Gastrocnemius medialis (tissue), 4 donors: ENCODE data around the gene DCAF16. TPM values are rescaled to one million over a fixed set of nuclear protein-coding genes. Genes with fewer than 3 reads are reported as not detected.
A peak's percentile ranks its signal among the peaks of the same experiment; 100 is the strongest.

ENCODE experiments used
- ATAC-seq, 2 donors: fragments of 150-250 bp; one replicate each; pipeline ENCODE4 v1.9.1; 2016
- DNase-seq, 2 donors: peaks; one replicate each; pipeline ENCODE4 v3.0.0-alpha.2; 2019
- H3K27ac ChIP-seq, 4 donors: fragments of 200-600 bp; sonication (generic); 1 replicate in 1 of 4; 2 replicates in 3 of 4; pipeline ENCODE4 v1.5.1; 2016 to 2018; ENCODE audit warnings: mild to moderate bottlenecking in 2 of 4, moderate library complexity in 1 of 4
- H3K27me3 ChIP-seq, 3 donors: fragments of 200-600 bp; sonication (generic) in 2 of 3; 1 replicate in 1 of 3; 2 replicates in 2 of 3; pipeline versions ENCODE4 v1.5.1 to v1.6.0; 2016 to 2019; ENCODE audit warnings: mild to moderate bottlenecking in 1 of 3, moderate library complexity in 1 of 3
- H3K36me3 ChIP-seq, 2 donors: fragments of 200-600 bp; sonication (generic) in 1 of 2; one replicate each; pipeline ENCODE4 v1.5.1; 2017 to 2018
- H3K4me1 ChIP-seq, 2 donors: fragments of 200-600 bp; sonication (generic) in 1 of 2; one replicate each; pipeline ENCODE4 v1.5.1; 2016 to 2017; ENCODE audit warnings: mild to moderate bottlenecking in 2 of 2
- H3K4me3 ChIP-seq, 4 donors: fragments of 200-600 bp; sonication (generic) in 3 of 4; 1 replicate in 1 of 4; 2 replicates in 3 of 4; pipeline ENCODE4 v1.5.1; 2016 to 2019; ENCODE audit warnings: mild to moderate bottlenecking in 2 of 4
- H3K9me3 ChIP-seq, 3 donors: fragments of 200-600 bp; sonication (generic) in 2 of 3; 1 replicate in 1 of 3; 2 replicates in 2 of 3; pipeline ENCODE4 v1.5.1; 2016 to 2019
- CTCF ChIP-seq, 5 experiments: fragments of 450-650 bp in 3 of 5; fragments of 200-600 bp in 2 of 5; sonication (generic) in 2 of 5; IDR thresholded peaks in 4 of 5; conservative IDR thresholded peaks in 1 of 5; 1 replicate in 4 of 5; 2 replicates in 1 of 5; pipeline ENCODE4 v1.5.1; 2016 to 2019; ENCODE audit warnings: antibody characterized with exemption in 5 of 5, mild to moderate bottlenecking in 3 of 5, moderate library complexity in 3 of 5
- POLR2A ChIP-seq, 2 donors: fragments of 450-650 bp; IDR thresholded peaks; one replicate each; pipeline ENCODE4 v1.6.1; 2017; ENCODE audit warnings: antibody characterized with exemption in 2 of 2, mild to moderate bottlenecking in 2 of 2, moderate library complexity in 2 of 2
- in situ Hi-C, 4 donors: fragments of 200-750 bp; cut with MboI; loops; one replicate each; pipeline versions ENCODE4 v1.15.0 to v1.8.0; 2017; ENCODE audit warnings: low sequenced_read_pairs in 4 of 4
- intact Hi-C: fragments of 100-400 bp; cut with DNase I; formaldehyde crosslinking; loops from one replicate; pipeline ENCODE4 v1.15.1; 2023; ENCODE audit warnings: low total_unique reads
- total RNA-seq, 4 donors: library from RNA; depleted of rRNA; stranded (reverse); fragments of >200 nt; gene quantifications; one replicate each; pipeline versions ENCODE4 v1.1.0 to v1.2.3, GENCODE V29; 2016

Gene DCAF16
- total RNA-seq, 4 donors from 2014 or later: 5.8 to 12.3 (median 8.2) TPM

- in situ Hi-C loops (no loop called here), intact Hi-C loops (no loop called here)
- peak overlapping the region in 1 of 4 donors; percentile 7 for H3K4me3 ChIP-seq
- peak; percentile 31 to 77 for DNase-seq
- no peaks in the 10 kb centered on the region for H3K36me3 ChIP-seq
- peak overlapping the region; percentile 64 to 77 (median 70) for H3K27ac ChIP-seq
- ATAC-seq: peak; percentile 88 to 94
- peaks cover 4 to 18% of the 10 kb centered on the region in 2 donors for H3K4me1 ChIP-seq
- no peaks in the 10 kb centered on the region for H3K27me3 ChIP-seq
- H3K9me3 ChIP-seq: no peaks in the 10 kb centered on the region
- TF ChIP-seq CTCF (IDR thresholded peaks at IDR 0.05 in 4 of 5, conservative IDR thresholded peaks at IDR 0.05 in 1 of 5): no peak
- no peak for TF ChIP-seq POLR2A (IDR thresholded peaks at IDR 0.05)
Measured at GRCh38 chr4:17771284-17771908, 39.2 kb downstream of the DCAF16 start.

- no peaks in the 10 kb centered on the region for H3K27me3 ChIP-seq
- peak overlapping the region; percentile 64 to 77 (median 70) for H3K27ac ChIP-seq
- peak overlapping the region in 1 of 4 donors; percentile 7 for H3K4me3 ChIP-seq
- peaks cover 4 to 18% of the 10 kb centered on the region in 2 donors for H3K4me1 ChIP-seq
- intact Hi-C loops: no loop called here
- no peaks in the 10 kb centered on the region for H3K36me3 ChIP-seq
- DNase-seq: no peak
- ATAC-seq: peak in 1 of 2 donors; percentile 28
- TF ChIP-seq POLR2A (IDR thresholded peaks at IDR 0.05) (no peak), CTCF (IDR thresholded peaks at IDR 0.05 in 4 of 5, conservative IDR thresholded peaks at IDR 0.05 in 1 of 5) (no peak)
- in situ Hi-C loops: no loop called here
- H3K9me3 ChIP-seq: no peaks in the 10 kb centered on the region
Measured at GRCh38 chr4:17770845-17771244, 39.7 kb downstream of the DCAF16 start.

- Histone ChIP-seq H3K4me3 (no peak overlapping the region), H3K36me3 (no peaks in the 10 kb centered on the region), H3K4me1 (peaks cover 4 to 18% of the 10 kb centered on the region in 2 donors), H3K27ac (peak overlapping the region in 3 of 4 donors; percentile 64 to 77 (median 75)), H3K27me3 (no peaks in the 10 kb centered on the region), H3K9me3 (no peaks in the 10 kb centered on the region)
- TF ChIP-seq CTCF (IDR thresholded peaks at IDR 0.05 in 4 of 5, conservative IDR thresholded peaks at IDR 0.05 in 1 of 5) (no peak), POLR2A (IDR thresholded peaks at IDR 0.05) (no peak)
- peak in 1 of 2 donors; percentile 62 for ATAC-seq
- intact Hi-C loops: no loop called here
- in situ Hi-C loops: no loop called here
- DNase-seq: peak in 1 of 2 donors; percentile 49
Measured at GRCh38 chr4:17769406-17770174, 41.0 kb downstream of the DCAF16 start.

GRCh38 chr4:17766826-17767458 lies 43.6 kb downstream of the DCAF16 start:
- H3K4me3 ChIP-seq: no peak overlapping the region
- no peaks in the 10 kb centered on the region for H3K27me3 ChIP-seq
- no peak for DNase-seq
- TF ChIP-seq POLR2A (IDR thresholded peaks at IDR 0.05): no peak
- TF ChIP-seq CTCF (IDR thresholded peaks at IDR 0.05 in 4 of 5, conservative IDR thresholded peaks at IDR 0.05 in 1 of 5): no peak
- H3K9me3 ChIP-seq: no peaks in the 10 kb centered on the region
- in situ Hi-C loops: no loop called here
- no peaks in the 10 kb centered on the region for H3K36me3 ChIP-seq
- no peak for ATAC-seq
- intact Hi-C loops: no loop called here
- H3K4me1 ChIP-seq: peaks cover 15 to 33% of the 10 kb centered on the region in 2 donors
- H3K27ac ChIP-seq: no peak overlapping the region
